IMR-90 (cell line): ENCODE results near the gene FNDC5.

Experiments used
- BHLHE40 ChIP-seq: fragments of 150-350 bp; IDR thresholded peaks from 2 replicates; pipeline ENCODE4 v1.6.1; 2016; ENCODE audit warnings: mild to moderate bottlenecking, low read depth, low read length
- CEBPB ChIP-seq: IDR thresholded peaks from 2 replicates; pipeline ENCODE4 v1.6.1; 2012; ENCODE audit warnings: low read depth, low read length, improper control_type of control experiment
- CHD1 ChIP-seq: IDR thresholded peaks from 2 replicates; pipeline ENCODE4 v1.6.1; 2012; ENCODE audit warnings: low read depth, low read length, improper control_type of control experiment
- CTCF ChIP-seq: conservative IDR thresholded peaks from 2 replicates; pipeline ENCODE4 v1.5.1; 2012; ENCODE audit warnings: mild to moderate bottlenecking, low read depth, low read length, improper control_type of control experiment
- ELK1 ChIP-seq: fragments of 150-350 bp; IDR thresholded peaks from 2 replicates; pipeline ENCODE4 v1.6.1; 2016; ENCODE audit warnings: low read depth, mild to moderate bottlenecking, low read length, moderate library complexity, borderline replicate concordance
- MAFK ChIP-seq: IDR thresholded peaks from 2 replicates; pipeline ENCODE4 v1.6.1; 2012; ENCODE audit warnings: low read depth, low read length, improper control_type of control experiment
- MAZ ChIP-seq: IDR thresholded peaks from 2 replicates; pipeline ENCODE4 v1.6.1; 2012; ENCODE audit warnings: low read depth, mild to moderate bottlenecking, low read length, improper control_type of control experiment, moderate library complexity, borderline replicate concordance
- MXI1 ChIP-seq: IDR thresholded peaks from 2 replicates; pipeline ENCODE4 v1.6.1; 2012; ENCODE audit warnings: low read depth, mild to moderate bottlenecking, low read length, moderate library complexity, borderline replicate concordance
- NFE2L2 ChIP-seq: fragments of 150-350 bp; IDR thresholded peaks from 2 replicates; pipeline ENCODE4 v1.6.1; 2016; ENCODE audit warnings: low read depth, mild to moderate bottlenecking, low read length
- POLR2A ChIP-seq: IDR thresholded peaks from 2 replicates; pipeline ENCODE4 v1.6.1; 2012; ENCODE audit warnings: mild to moderate bottlenecking, low read depth, low read length
- RAD21 ChIP-seq: IDR thresholded peaks from 2 replicates; pipeline ENCODE4 v1.6.1; 2012; ENCODE audit warnings: low read length, improper control_type of control experiment
- RFX5 ChIP-seq: IDR thresholded peaks from 2 replicates; pipeline ENCODE4 v1.8.0; 2012; ENCODE audit warnings: low read depth, mild to moderate bottlenecking, low read length, moderate library complexity
- SMC3 ChIP-seq: fragments of 150-350 bp; IDR thresholded peaks from 2 replicates; pipeline ENCODE4 v1.6.1; 2016; ENCODE audit warnings: low read depth, mild to moderate bottlenecking, antibody characterized with exemption, low read length, moderate library complexity
- USF2 ChIP-seq: fragments of 150-350 bp; IDR thresholded peaks from 2 replicates; pipeline ENCODE4 v1.6.1; 2017; ENCODE audit warnings: mild to moderate bottlenecking, antibody characterized with exemption, low read length, low read depth

GRCh38 chr1:32884032-32884372, 13.3 kb upstream of the FNDC5 start:
- TF ChIP-seq CHD1 (no peak), CTCF (no peak), POLR2A (no peak), NFE2L2 (no peak), USF2 (no peak), MAFK (no peak), RAD21 (no peak), ELK1 (no peak), SMC3 (no peak), MXI1 (no peak), RFX5 (no peak), BHLHE40 (no peak), MAZ (no peak), CEBPB (no peak)
